Kidney epithelial cell (primary cell): ENCODE measurements around the gene ARL15. TPM values are rescaled to one million over a fixed set of nuclear protein-coding genes. Genes with fewer than 3 reads are reported as not detected.
A peak's percentile ranks its signal among the peaks of the same experiment; 100 is the strongest.

Source experiments
- DNase-seq: peaks from one replicate; pipeline ENCODE4 v3.0.0-alpha.2; 2010; ENCODE audit warnings: low read depth
- H3K27me3 ChIP-seq: 2 replicates; pipeline ENCODE4 v1.6.0; 2011; ENCODE audit warnings: low read length; ENCODE audit not compliant: control insufficient read depth, insufficient read depth
- H3K36me3 ChIP-seq: 2 replicates; pipeline ENCODE4 v1.5.1; 2011; ENCODE audit warnings: low read length; ENCODE audit not compliant: control insufficient read depth, insufficient read depth
- H3K4me3 ChIP-seq: 2 replicates; pipeline ENCODE4 v1.5.1; 2011; ENCODE audit warnings: low read depth, mild to moderate bottlenecking, control low read depth, low read length
- total RNA-seq: library from RNA; depleted of rRNA; stranded (reverse); fragments of >200 nt; gene quantifications from 2 replicates; pipeline ENCODE4 v1.2.3, GENCODE V29; 2015
- TF ChIP-seq, protein P1 (sequence below): IDR thresholded peaks from 2 replicates; pipeline ENCODE4 v1.5.1; 2011; ENCODE audit warnings: mild to moderate bottlenecking, moderate library complexity, low read length, control low read depth, inconsistent platforms; ENCODE audit not compliant: insufficient read depth, poor library complexity, severe bottlenecking

The ARL15 gene
- total RNA-seq, 1 donor from 2014 or later = 9.7 TPM

- Histone ChIP-seq H3K36me3 (no peaks in the 10 kb centered on the region), H3K27me3 (no peaks in the 10 kb centered on the region), H3K4me3 (no peak overlapping the region)
- TF ChIP-seq, protein P1, sequence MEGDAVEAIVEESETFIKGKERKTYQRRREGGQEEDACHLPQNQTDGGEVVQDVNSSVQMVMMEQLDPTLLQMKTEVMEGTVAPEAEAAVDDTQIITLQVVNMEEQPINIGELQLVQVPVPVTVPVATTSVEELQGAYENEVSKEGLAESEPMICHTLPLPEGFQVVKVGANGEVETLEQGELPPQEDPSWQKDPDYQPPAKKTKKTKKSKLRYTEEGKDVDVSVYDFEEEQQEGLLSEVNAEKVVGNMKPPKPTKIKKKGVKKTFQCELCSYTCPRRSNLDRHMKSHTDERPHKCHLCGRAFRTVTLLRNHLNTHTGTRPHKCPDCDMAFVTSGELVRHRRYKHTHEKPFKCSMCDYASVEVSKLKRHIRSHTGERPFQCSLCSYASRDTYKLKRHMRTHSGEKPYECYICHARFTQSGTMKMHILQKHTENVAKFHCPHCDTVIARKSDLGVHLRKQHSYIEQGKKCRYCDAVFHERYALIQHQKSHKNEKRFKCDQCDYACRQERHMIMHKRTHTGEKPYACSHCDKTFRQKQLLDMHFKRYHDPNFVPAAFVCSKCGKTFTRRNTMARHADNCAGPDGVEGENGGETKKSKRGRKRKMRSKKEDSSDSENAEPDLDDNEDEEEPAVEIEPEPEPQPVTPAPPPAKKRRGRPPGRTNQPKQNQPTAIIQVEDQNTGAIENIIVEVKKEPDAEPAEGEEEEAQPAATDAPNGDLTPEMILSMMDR = no peak
- DNase-seq = no peak
Observed at GRCh38 chr5:54000011-54000410, 310.4 kb downstream of the ARL15 start.

- TF ChIP-seq, protein P1 = no peak
- no peak for DNase-seq
Observed at GRCh38 chr5:53997736-53998627, 312.4 kb downstream of the ARL15 start.

DNA sequence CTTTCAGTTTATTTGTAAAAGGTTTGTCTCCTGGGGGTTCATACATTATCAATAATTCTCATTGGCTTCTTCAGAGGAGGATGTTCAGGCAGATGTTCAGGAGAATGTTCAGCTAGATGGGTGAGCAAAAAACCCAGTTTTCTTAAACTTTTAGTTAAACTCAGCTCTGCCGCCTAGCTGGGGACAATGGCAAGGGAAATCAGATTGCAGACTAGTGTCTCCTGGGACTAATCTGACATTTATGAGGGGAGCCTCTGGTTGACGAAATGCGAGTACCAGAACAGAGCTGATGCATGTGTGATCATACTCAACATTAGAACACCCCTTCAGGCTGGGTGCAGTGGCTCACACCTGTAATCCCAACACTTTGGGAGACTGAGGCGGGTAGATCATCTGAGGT is 314.4 kb downstream of the ARL15 start:
- TF ChIP-seq, protein P1 = no peak

More at GRCh38 chr5:53997736-53998627, 312.4 kb downstream of the ARL15 start:
- Histone ChIP-seq H3K36me3 (no peaks in the 10 kb centered on the region), H3K4me3 (no peak overlapping the region), H3K27me3 (no peaks in the 10 kb centered on the region)

DNA sequence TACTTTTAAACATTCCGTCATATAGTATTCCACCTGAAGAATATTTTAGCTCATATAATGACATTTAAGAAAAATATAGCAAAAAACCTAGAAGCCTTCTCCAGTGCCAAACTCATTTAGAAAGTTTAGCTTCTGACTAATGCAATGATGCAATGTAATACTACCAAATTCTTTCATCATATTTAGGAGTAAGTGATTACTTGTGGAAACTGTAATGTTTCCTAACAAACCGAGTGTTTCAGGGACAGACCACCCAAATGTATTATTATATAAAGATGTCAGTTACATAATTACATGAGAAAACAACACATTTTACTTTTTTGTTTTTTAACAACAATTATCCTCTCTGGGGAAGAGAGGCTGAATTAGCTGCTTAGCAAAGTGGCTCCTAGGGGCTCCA is 316.2 kb downstream of the ARL15 start:
- TF ChIP-seq, protein P1 = no peak
- no peak for DNase-seq
- Histone ChIP-seq H3K4me3 (no peak overlapping the region), H3K27me3 (no peaks in the 10 kb centered on the region), H3K36me3 (no peaks in the 10 kb centered on the region)

More for the DNA sequence above, 314.4 kb downstream of the ARL15 start:
- H3K27me3 ChIP-seq = no peaks in the 10 kb centered on the region
- no peak for DNase-seq
- no peaks in the 10 kb centered on the region for H3K36me3 ChIP-seq
- H3K4me3 ChIP-seq = no peak overlapping the region

GRCh38 chr5:53991942-53992341 is 318.4 kb downstream of the ARL15 start:
- no peak for DNase-seq
- Histone ChIP-seq H3K4me3 (no peak overlapping the region), H3K27me3 (no peaks in the 10 kb centered on the region), H3K36me3 (no peaks in the 10 kb centered on the region)
- TF ChIP-seq, protein P1 = peak; percentile 3
